Fibroblast of mammary gland (primary cell): ENCODE measurements around the gene PYCARD.

ENCODE experiments used
- DNase-seq: peaks from one replicate; pipeline ENCODE4 v3.0.0-alpha.2; 2010; ENCODE audit warnings: low read depth
- H3K4me3 ChIP-seq: 2 replicates; pipeline ENCODE4 v1.5.1; 2011; ENCODE audit warnings: low read depth, mild to moderate bottlenecking, low read length, moderate library complexity; ENCODE audit not compliant: control insufficient read depth
- TF ChIP-seq, protein P1 (sequence below): conservative IDR thresholded peaks from 2 replicates; pipeline ENCODE4 v1.5.1; 2011; ENCODE audit warnings: low read depth, low read length, inconsistent platforms; ENCODE audit not compliant: control insufficient read depth, insufficient read depth

PYCARD gene

DNA sequence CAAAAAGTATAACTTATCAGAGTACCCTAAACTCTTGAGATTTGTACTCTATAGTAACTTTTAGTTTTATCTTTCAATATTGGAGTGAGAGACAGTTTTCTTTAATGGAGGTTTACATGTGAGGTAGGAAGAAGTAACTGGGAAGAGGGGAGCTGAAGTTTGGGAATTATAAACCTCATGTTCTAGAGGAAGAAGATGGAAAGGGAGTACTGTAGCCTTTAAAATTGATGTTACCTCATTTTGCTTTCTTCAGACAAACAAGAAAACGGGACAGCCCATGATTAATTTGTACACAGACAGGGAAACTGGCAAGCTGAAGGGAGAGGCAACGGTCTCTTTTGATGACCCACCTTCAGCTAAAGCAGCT lies 13.2 kb downstream of the PYCARD start:
- DNase-seq = no peak
- TF ChIP-seq, protein P1, sequence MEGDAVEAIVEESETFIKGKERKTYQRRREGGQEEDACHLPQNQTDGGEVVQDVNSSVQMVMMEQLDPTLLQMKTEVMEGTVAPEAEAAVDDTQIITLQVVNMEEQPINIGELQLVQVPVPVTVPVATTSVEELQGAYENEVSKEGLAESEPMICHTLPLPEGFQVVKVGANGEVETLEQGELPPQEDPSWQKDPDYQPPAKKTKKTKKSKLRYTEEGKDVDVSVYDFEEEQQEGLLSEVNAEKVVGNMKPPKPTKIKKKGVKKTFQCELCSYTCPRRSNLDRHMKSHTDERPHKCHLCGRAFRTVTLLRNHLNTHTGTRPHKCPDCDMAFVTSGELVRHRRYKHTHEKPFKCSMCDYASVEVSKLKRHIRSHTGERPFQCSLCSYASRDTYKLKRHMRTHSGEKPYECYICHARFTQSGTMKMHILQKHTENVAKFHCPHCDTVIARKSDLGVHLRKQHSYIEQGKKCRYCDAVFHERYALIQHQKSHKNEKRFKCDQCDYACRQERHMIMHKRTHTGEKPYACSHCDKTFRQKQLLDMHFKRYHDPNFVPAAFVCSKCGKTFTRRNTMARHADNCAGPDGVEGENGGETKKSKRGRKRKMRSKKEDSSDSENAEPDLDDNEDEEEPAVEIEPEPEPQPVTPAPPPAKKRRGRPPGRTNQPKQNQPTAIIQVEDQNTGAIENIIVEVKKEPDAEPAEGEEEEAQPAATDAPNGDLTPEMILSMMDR = no peak
- H3K4me3 ChIP-seq = no peak overlapping the region

DNA sequence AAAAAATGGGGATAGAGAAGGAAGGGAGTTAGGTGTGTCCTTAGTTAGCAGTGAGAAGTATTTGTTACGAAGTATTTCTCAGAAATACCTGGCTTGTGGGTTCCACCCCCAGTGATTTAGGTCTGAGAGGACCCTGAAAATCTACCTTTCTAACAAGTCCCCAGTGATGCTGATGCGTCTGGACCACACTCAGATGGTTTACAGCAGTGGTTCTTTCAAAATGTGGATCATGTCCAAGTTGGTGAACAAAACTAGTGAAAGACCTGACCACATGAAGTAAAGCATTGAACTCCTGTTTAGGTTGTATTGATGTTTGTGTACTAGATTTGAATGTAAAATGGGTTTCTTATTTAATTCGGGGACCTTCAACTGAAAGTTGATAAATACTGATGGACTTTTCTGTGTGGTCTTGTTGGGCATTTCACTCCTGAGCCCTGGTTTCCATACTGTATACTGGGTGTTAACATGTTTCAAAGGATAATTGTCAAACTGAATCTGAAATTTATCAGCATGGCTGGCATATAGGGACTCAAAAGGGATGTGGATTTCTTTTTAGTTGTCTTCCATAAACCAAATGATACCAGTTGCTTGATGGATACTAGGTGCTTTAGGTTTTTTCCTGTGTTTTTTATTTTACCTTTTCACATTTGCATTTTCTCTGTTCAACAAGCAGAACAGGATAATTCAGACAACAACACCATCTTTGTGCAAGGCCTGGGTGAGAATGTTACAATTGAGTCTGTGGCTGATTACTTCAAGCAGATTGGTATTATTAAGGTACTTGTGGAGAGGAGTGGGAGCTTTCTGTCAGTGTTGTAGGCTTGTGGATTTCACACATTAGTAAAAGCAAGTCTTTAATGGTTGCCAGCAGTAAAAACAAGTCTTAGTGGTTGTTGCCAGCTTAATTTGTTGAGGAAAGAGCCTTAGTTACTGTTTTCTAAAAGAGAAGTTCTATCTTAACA lies 13.8 kb downstream of the PYCARD start:
- no peak overlapping the region for H3K4me3 ChIP-seq
- TF ChIP-seq, protein P1 = no peak
- DNase-seq = no peak

DNA sequence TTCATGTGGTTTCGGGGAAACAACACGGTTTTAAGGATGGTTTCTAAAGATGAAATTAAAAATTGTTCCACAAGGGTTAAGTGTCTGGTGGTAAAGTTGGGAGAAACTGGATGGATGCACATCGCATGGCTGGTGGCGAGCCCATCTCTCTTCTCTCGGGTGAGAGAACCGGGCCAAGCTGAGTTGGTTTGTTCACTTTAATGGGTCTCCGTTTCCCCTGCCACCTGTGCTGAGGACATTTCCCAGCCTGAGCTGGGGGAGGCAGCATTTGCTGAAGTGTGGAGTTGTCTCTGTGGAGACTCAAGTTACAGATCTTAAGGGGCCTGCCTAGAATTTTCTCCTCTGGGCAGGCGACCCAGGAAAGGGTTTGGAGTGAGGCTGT lies 14.8 kb downstream of the PYCARD start:
- H3K4me3 ChIP-seq = no peak overlapping the region
- DNase-seq = no peak
- TF ChIP-seq, protein P1 = no peak

DNA sequence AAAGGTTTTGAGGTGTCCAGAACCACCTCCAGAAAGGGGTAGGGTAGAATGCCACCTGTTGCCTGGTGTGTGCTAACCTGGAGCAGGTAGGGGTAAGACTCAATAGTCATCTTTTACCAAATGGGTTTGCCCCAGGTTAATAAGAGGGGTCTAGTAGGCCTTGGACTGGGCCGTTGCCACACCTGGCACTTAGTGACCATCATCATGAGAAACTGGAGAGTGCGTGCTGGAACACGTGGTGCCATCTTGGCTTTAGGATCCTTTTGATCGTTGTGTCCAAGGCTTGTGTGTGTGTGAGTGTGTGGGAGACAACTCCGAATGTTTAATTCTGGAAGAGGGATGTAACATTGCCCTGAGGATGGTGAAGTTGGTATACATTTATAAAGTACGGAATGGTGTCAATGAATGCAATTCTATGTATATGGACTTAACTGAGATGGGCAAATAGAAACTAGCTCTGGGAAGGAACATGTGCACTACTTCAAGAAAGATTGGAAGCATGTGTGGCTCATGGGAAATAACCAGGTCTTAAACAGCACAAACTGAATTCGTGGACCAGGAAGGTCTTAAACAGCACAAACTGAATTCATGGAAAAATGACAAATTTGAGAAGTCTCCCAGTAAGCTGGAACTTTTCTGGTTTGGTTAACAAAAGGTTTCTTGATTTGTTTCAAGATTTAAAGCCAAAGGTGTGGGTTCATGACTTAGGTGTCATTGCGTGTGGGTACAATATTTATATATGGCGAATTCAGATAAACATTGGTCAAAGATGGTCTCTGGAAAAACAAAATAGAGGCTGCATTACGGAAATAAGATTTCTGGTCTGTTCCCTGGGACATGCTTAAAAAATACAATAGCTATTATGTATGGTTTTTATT lies 15.4 kb downstream of the PYCARD start:
- H3K4me3 ChIP-seq = no peak overlapping the region
- no peak for DNase-seq
- TF ChIP-seq, protein P1 = no peak

DNA sequence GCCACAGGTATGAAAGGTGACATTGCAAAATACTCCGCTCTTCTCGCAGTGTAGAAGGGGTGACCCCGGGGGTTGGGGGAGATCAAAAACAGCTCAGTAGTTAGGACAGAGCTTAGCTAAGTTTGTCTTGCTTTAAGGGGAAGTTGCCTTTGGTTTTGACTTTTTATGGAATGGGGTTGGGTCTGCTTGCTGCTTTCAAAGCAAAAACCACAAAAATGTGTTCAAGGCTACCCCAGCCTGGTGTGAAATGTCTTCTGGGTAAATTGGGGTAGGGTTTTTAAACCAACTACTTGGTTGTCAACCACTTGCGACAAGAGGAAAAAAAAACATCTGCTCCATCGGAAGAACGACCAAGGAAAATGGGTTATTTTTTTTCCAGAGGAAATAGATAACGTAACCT lies 16.4 kb downstream of the PYCARD start:
- no peak for DNase-seq
- TF ChIP-seq, protein P1 = no peak
- no peak overlapping the region for H3K4me3 ChIP-seq

DNA sequence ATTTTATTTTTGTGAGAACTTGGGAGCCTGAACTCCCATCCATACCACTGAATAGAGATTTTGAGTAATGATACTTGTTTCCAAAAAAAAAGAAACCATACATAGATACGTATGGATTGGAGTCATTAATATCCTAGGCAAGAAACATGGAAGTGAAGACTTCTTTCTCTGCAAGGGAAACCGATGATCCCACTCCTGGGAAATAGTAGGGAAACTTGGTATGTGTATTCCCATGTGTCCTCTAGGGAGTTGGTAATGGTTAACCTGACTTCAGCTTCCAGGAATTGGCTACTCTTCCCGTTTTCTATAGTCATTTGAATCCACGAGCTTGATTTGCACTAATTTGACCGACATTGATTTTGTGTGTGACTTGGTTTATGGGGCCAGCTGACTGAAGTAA lies 17.2 kb downstream of the PYCARD start:
- DNase-seq = no peak
- TF ChIP-seq, protein P1 = no peak
- H3K4me3 ChIP-seq = no peak overlapping the region
